HCT116 (cell line): ENCODE results near the gene KLF11.

Experiments
- CTCF ChIP-seq, 3 experiments: fragments of 200-600 bp in 1 of 3; sonication (generic) in 1 of 3; IDR thresholded peaks in 2 of 3; conservative IDR thresholded peaks in 1 of 3; 2 replicates each; pipeline ENCODE4 v1.5.1; 2012 to 2017; ENCODE audit warnings: low read depth in 2 of 3, low read length in 2 of 3, antibody characterized with exemption in 1 of 3, borderline replicate concordance in 1 of 3, control low read depth in 1 of 3, mild to moderate bottlenecking in 1 of 3, mixed read lengths in 1 of 3, mixed run types in 1 of 3, moderate library complexity in 1 of 3; ENCODE audit not compliant: insufficient read depth in 1 of 3
- EZH2phosphoT487 ChIP-seq: fragments of 200-600 bp; IDR thresholded peaks from 2 replicates; pipeline ENCODE4 v1.6.1; 2018; ENCODE audit warnings: antibody characterized with exemption, borderline replicate concordance
- MAX ChIP-seq: IDR thresholded peaks from 2 replicates; pipeline ENCODE4 v1.6.1; 2012
- POLR2A ChIP-seq: IDR thresholded peaks from 2 replicates; pipeline ENCODE4 v1.7.0; 2011; ENCODE audit warnings: borderline replicate concordance; ENCODE audit not compliant: insufficient read depth, insufficient read length; ENCODE audit errors: extremely low read depth
- POLR2AphosphoS5 ChIP-seq: IDR thresholded peaks from 2 replicates; pipeline ENCODE4 v1.6.1; 2011; ENCODE audit warnings: mild to moderate bottlenecking, low read depth, low read length, moderate library complexity
- SIN3A ChIP-seq: IDR thresholded peaks from 2 replicates; pipeline ENCODE4 v1.6.1; 2012; ENCODE audit warnings: low read depth
- TCF7L2 ChIP-seq: IDR thresholded peaks from 2 replicates; pipeline ENCODE4 v1.7.0; 2011; ENCODE audit warnings: borderline replicate concordance, inconsistent platforms; ENCODE audit not compliant: insufficient read depth, insufficient read length; ENCODE audit errors: extremely low read depth
- TF ChIP-seq, protein P1 (sequence below): IDR thresholded peaks from 2 replicates; pipeline ENCODE4 v1.6.1; 2012
- TF ChIP-seq, protein P2 (sequence below): IDR thresholded peaks from 2 replicates; pipeline ENCODE4 v1.6.1; 2012; ENCODE audit warnings: low read depth

DNA sequence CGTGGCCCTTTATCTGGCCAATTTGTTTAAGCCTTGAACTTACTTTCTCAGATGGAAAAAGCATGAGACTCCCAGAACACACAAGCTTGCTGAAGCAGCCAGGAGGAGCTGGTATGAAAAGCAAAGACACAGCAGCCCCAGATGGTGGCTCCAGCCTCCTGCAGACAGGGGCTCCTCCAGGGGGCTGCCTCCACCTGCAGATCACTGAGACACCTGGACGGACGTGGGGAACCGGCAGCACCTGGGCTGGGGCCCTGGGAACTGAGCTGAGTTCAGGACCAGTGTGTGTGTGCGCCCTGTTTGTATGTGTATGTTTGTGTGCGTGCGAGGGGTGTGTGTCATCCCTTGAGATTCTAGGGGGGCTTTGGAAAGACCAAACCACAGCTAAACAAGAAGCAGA lies 28.2 kb downstream of the KLF11 start:
- TF ChIP-seq SIN3A = no peak
- no peak for TF ChIP-seq POLR2AphosphoS5
- no peak for TF ChIP-seq EZH2phosphoT487
- TF ChIP-seq POLR2A = no peak
- TF ChIP-seq, protein P1, sequence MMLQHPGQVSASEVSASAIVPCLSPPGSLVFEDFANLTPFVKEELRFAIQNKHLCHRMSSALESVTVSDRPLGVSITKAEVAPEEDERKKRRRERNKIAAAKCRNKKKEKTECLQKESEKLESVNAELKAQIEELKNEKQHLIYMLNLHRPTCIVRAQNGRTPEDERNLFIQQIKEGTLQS = no peak
- no peak for TF ChIP-seq CTCF (IDR thresholded peaks at IDR 0.05 in 2 of 3, conservative IDR thresholded peaks at IDR 0.05 in 1 of 3; ENCODE audit: borderline replicate concordance in 1 of 3, insufficient read depth in 1 of 3, low read depth in 2 of 3, low read length in 2 of 3)
- no peak for TF ChIP-seq MAX
- TF ChIP-seq, protein P2, sequence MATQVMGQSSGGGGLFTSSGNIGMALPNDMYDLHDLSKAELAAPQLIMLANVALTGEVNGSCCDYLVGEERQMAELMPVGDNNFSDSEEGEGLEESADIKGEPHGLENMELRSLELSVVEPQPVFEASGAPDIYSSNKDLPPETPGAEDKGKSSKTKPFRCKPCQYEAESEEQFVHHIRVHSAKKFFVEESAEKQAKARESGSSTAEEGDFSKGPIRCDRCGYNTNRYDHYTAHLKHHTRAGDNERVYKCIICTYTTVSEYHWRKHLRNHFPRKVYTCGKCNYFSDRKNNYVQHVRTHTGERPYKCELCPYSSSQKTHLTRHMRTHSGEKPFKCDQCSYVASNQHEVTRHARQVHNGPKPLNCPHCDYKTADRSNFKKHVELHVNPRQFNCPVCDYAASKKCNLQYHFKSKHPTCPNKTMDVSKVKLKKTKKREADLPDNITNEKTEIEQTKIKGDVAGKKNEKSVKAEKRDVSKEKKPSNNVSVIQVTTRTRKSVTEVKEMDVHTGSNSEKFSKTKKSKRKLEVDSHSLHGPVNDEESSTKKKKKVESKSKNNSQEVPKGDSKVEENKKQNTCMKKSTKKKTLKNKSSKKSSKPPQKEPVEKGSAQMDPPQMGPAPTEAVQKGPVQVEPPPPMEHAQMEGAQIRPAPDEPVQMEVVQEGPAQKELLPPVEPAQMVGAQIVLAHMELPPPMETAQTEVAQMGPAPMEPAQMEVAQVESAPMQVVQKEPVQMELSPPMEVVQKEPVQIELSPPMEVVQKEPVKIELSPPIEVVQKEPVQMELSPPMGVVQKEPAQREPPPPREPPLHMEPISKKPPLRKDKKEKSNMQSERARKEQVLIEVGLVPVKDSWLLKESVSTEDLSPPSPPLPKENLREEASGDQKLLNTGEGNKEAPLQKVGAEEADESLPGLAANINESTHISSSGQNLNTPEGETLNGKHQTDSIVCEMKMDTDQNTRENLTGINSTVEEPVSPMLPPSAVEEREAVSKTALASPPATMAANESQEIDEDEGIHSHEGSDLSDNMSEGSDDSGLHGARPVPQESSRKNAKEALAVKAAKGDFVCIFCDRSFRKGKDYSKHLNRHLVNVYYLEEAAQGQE = no peak
- TF ChIP-seq TCF7L2 = no peak
